Activated CD8-positive, alpha-beta memory T cell treated with anti-CD3 and anti-CD28 coated beads for 48 hours (primary cell): Measurements from ENCODE around the gene RHEB.

Experiments used
- DNase-seq, 3 experiments: peaks; one replicate each; pipeline ENCODE4 v3.0.0-alpha.2; 2020; ENCODE audit warnings: low read depth in 2 of 3, low spot score in 2 of 3

RHEB gene

GRCh38 chr7:151472644-151473380 lies 46.9 kb downstream of the RHEB start:
- DNase-seq = no peak

- no peak for DNase-seq
Measured at GRCh38 chr7:151470711-151471110, 49.0 kb downstream of the RHEB start.

GRCh38 chr7:151469281-151469680 lies 50.4 kb downstream of the RHEB start:
- DNase-seq = no peak

GRCh38 chr7:151468217-151469018 lies 51.3 kb downstream of the RHEB start:
- no peak for DNase-seq

- DNase-seq = no peak
Measured at GRCh38 chr7:151465169-151465568, 54.5 kb downstream of the RHEB start.

GRCh38 chr7:151462306-151462779 lies 57.4 kb downstream of the RHEB start:
- DNase-seq = no peak

GRCh38 chr7:151461942-151462230 lies 57.8 kb downstream of the RHEB start:
- no peak for DNase-seq

GRCh38 chr7:151461096-151461941 lies 58.4 kb downstream of the RHEB start:
- no peak for DNase-seq

GRCh38 chr7:151460474-151460855 lies 59.2 kb downstream of the RHEB start:
- DNase-seq = no peak

GRCh38 chr7:151459726-151460473 lies 59.8 kb downstream of the RHEB start:
- no peak for DNase-seq

GRCh38 chr7:151457534-151457933 lies 62.2 kb downstream of the RHEB start:
- no peak for DNase-seq

- no peak for DNase-seq
Measured at GRCh38 chr7:151456782-151457181, 62.9 kb downstream of the RHEB start.

GRCh38 chr7:151456276-151456675 lies 63.4 kb downstream of the RHEB start:
- DNase-seq = no peak

- DNase-seq = no peak
Measured at GRCh38 chr7:151455690-151456089, 64.0 kb downstream of the RHEB start.

- DNase-seq = no peak
Measured at GRCh38 chr7:151454932-151455530, 64.7 kb downstream of the RHEB start.

GRCh38 chr7:151454305-151454704 lies 65.4 kb downstream of the RHEB start:
- DNase-seq = no peak

GRCh38 chr7:151453326-151453791 lies 66.3 kb downstream of the RHEB start:
- DNase-seq = no peak

GRCh38 chr7:151452680-151453325 lies 66.9 kb downstream of the RHEB start:
- DNase-seq = no peak

- DNase-seq = no peak
Measured at GRCh38 chr7:151451626-151452571, 67.8 kb downstream of the RHEB start.
